Body of pancreas (tissue), 4 donors: Measurements from ENCODE around the gene SH3PXD2B.

Source experiments
- POLR2A ChIP-seq, 3 donors: fragments of 450-650 bp; IDR thresholded peaks; one replicate each; pipeline ENCODE4 v1.6.1; 2016; ENCODE audit warnings: antibody characterized with exemption in 3 of 3, mild to moderate bottlenecking in 2 of 3
- TF ChIP-seq, protein P1 (sequence below), 7 experiments: fragments of 450-650 bp in 4 of 7; fragments of 200-600 bp in 3 of 7; sonication (generic) in 3 of 7; IDR thresholded peaks; one replicate each; pipeline ENCODE4 v1.5.1; 2016 to 2019; ENCODE audit warnings: antibody characterized with exemption in 7 of 7

DNA sequence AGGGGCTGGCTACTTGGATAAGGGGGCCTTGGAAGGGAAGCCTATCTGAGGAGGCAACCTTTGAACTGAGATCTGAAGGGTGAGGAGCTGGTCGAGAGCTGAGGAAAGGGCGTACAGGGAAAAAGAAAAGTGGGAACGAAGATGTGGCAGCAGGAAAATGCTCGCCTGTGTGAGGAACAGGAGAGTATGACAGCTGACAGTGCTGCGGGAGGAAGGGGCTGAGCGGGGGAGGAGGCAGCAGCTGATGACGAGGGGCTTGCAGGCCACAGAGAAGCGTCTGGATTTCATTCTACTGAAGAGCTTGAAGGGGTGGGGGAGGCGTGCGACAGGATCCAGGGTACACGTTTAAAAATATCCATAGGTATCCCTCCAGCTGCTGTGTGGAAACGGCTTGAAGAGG lies 28.9 kb downstream of the SH3PXD2B start:
- TF ChIP-seq, protein P1, sequence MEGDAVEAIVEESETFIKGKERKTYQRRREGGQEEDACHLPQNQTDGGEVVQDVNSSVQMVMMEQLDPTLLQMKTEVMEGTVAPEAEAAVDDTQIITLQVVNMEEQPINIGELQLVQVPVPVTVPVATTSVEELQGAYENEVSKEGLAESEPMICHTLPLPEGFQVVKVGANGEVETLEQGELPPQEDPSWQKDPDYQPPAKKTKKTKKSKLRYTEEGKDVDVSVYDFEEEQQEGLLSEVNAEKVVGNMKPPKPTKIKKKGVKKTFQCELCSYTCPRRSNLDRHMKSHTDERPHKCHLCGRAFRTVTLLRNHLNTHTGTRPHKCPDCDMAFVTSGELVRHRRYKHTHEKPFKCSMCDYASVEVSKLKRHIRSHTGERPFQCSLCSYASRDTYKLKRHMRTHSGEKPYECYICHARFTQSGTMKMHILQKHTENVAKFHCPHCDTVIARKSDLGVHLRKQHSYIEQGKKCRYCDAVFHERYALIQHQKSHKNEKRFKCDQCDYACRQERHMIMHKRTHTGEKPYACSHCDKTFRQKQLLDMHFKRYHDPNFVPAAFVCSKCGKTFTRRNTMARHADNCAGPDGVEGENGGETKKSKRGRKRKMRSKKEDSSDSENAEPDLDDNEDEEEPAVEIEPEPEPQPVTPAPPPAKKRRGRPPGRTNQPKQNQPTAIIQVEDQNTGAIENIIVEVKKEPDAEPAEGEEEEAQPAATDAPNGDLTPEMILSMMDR (IDR thresholded peaks at IDR 0.05) = no peak
- TF ChIP-seq POLR2A (IDR thresholded peaks at IDR 0.05) = no peak
